GM19238 (cell line): ENCODE data around the gene GNAT3.

ENCODE experiments used
- DNase-seq: peaks from one replicate; pipeline ENCODE4 v3.0.0; 2011; ENCODE audit warnings: low spot score; ENCODE audit not compliant: insufficient read length

The GNAT3 gene

DNA sequence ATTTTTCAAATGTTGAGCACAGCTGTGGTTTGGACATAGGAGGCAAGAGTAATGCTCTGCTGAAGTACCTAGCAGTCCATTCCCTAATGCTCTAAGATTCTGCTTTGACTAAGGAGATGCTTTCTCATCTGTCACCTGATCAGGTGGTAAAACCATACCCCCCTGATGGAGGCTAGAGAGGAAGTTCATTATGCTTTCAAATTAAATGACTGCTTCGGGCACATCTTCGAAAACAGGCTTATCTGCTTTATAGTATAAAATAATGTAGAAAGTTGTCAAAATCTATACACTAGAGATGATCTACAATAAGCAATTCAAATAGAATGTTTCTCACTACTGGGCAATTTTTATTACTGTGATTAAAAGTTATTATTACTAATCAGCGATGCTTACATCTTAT lies at the start of gene GNAT3:
Gene GNAT3 (minus strand): TSS at position 101 of the 400 bp plus-strand sequence. CDS start 138 bp downstream, outside the sequence.
- DNase-seq = no peak

DNA sequence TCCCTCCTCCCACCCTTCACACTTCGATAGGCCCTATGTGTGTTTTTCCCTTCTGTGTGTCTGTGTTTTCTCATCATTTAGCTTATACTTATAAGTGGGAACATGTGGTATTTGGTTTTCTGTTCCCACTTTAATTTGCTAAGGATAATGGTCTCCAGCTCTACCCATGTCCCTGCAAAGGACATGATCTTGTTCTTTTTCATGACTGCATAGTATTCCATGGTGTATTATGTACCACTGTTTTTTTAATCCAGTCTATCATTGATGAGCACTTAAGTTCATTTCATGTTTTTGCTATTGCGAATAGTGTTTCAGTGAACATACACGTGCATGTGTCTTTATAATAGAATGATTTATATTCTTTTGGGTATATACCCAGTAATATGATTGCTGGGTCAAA lies 46.3 kb upstream of the GNAT3 start:
- no peak for DNase-seq

DNA sequence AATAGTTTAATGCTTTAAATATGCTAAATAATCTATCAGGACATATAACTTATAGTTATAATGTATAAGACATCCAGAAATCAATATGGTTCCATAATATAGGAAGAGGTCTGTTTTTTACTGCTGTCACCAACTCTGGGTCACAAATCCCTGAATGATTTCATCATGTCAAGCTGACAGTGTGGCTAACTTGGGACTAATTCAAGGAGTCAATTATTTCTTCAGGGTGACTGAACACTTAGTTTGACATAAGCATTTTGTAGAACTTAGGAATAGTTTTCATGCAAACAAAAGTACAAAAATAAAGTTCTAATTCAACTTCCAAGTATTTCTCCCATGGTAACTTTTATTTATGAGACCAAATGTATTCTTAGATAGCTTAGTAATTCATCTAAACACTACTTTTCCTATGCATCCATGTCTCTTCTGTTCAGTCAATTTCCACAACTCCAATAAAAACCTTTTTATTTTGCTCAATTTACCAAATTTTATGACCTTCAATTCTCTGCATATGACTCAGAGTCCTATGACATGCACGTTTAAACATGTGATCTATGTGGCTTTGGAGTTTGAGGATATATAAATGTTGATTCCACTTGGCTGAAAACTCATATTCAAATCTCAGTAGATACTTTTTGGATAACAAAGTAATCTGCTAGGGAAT lies 40.3 kb upstream of the GNAT3 start:
- no peak for DNase-seq

DNA sequence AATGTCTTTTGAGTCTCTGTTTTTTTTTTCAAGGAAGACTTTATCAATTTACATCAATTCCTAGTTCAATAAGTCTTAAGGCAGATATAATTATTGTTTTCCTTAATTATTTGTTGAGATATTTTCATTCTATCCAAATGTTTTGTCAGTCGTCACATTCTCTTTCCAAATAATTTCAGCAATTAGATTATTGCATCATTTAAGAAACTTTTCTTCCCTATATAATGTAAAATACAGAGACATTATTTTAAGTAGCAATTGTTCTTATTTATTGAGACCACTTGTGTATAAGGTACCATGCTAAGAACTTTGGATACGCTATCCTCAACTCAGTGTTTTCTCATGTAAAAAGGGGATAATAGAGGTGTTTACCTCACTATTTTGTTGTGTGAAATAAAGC lies 38.1 kb upstream of the GNAT3 start:
- DNase-seq = no peak

DNA sequence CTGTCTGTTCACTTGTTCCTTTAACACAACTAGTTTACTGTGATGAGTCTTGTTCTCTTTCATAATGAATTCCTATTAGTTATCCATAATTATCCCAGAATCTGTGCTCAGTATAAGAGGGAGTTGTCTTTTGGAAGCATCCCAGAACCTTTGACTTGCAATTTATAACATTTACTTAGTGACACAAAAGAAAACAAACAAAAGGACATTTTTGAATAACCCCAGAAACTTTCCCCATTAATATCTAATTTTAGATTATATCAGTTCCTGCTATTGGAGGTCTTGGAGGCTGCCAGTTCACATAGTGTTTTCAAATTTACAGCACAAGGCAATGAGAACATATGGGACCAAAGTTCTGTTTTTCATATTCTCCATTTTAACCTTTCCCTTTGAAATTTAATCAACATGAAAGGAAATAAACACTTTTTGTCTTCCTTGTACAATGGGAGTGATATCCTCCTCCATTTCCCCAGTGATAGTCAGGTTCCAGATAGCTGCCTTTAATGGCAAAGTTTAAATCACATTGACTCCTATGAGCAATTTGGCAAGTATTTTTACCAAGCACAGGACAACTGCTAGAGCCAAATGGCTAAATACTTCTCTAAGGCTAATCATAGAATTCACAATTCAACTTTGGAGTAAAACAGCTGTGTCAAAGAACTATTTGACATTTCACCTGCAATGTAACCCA lies 37.1 kb upstream of the GNAT3 start:
- no peak for DNase-seq

DNA sequence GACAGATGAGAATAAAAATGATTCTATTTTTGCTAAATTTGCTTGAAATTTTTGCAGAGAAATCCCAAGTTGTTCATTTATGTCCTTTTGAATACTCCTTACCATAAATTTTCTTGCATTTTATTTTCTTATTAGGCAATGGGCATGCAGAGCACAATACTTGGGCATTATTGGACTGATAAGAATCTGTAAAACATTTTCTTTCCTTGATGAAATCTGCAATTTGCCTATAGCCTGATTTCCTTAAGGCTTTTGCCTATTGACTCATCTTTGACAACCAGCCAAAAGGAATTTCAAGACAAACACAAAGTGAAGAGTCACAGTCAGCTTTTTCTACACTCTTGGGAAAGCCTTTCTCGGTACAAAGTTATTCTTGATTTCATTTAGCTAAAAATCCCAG lies 30.5 kb upstream of the GNAT3 start:
- no peak for DNase-seq

DNA sequence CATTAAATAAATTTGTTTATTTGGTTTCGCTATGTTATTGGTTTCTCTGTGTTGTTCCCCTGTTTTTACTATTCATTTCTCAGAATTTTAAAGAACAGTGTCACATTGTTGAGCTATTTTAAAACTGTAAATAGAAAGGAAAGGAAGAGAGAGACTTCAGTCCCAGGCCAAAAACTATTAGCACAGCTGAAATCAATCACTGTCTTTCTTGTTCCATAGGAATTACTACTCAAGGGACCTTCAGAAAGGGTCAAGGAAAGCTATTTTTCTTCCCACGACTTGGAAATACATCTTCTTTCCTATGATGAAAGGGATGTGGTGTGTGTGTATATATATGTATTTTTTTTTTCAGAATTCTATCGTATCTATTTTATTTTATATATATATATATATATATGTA lies 29.0 kb upstream of the GNAT3 start:
- no peak for DNase-seq

DNA sequence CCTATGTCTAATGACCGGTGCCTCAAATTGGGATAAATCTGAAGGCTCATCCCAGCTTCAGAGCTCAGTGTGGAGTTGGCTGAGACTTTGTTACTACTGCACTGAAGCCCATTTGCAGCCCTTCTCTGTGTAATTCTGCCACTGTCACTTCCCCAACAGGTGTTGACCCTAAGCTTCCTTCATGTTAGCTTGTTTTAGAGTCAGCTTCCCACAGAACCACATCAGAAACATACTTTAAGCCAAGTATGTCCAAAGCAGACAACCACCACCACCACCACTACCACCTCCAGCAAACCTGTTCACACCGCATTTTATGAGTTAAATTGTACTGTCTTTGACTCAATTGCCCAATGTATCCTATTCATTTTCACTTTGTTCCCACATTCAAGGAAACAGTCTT lies 25.2 kb upstream of the GNAT3 start:
- no peak for DNase-seq

DNA sequence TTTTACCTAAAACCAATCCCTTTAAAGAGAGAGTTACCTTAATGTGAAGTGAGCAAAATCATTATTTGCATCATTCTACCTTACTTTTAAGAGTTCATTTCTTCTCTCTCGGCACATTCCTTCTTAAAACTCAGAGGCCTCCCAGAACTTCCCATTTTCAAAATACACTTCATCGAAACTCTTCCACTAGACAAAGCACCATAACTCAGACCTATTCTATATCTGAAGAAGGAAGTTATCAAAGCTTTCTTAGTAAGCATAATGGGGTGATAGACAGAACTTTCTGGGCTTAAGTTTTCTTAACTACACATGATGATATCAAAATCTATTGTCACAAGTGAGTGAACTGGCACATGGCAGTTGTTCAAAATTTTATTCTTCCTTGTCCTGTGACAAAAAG lies 24.6 kb upstream of the GNAT3 start:
- DNase-seq = no peak

DNA sequence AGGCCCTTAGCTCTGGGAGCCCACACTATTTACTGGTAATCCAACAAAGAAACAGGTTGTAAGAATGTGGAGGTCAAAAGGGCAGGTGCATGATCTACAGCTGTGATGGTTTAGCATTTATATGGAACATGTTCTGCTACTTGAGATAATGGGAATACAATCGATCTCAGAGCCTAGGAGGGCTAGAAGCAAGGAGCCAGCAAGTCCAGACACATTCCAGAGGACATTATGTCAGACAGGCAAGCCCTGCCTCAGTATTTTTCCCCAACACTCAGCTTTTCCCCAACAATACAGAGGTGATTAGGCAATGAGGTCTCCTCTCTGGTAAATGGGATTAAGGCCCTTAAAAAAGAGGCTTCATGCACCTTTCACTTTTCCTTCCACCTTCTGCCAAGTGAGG lies 21.4 kb upstream of the GNAT3 start:
- no peak for DNase-seq

DNA sequence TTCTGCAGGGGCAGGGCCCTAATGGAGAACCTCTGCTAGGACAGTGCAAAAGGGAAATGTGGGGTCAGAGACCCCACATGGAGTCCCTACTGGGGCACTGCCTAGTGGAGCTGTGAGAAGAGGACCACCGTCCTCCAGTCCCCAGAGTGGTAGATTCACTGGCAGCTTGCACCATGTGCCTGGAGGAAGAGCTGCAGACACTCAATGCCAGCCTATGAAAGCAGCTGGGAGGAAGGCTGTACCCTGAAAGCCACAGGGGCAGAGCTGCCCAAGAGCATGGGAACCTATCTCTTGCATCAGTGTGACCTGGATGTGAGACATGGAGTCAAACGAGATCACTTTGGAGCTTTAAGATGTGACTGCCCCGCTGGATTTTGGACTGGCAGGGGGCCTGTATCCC lies 20.3 kb upstream of the GNAT3 start:
- no peak for DNase-seq

DNA sequence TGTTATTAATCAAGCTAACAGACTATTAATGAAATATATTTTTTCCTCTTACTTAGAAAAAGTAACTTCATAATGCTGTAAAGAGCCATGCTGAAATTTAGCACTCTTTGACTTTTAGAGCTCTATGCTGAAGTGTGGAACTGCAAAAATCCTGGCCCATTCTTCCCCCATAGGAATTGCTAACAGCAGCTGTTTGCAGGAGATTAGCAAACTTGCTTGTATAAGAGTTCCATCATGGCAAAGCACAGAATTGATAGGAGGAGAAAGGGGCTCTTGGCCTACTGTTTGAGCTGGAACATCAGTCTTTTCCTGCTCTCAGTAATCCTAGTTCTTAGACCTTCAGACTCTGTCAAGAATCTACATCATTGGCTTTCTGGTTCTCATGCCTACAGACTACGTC lies 18.3 kb upstream of the GNAT3 start:
- no peak for DNase-seq

DNA sequence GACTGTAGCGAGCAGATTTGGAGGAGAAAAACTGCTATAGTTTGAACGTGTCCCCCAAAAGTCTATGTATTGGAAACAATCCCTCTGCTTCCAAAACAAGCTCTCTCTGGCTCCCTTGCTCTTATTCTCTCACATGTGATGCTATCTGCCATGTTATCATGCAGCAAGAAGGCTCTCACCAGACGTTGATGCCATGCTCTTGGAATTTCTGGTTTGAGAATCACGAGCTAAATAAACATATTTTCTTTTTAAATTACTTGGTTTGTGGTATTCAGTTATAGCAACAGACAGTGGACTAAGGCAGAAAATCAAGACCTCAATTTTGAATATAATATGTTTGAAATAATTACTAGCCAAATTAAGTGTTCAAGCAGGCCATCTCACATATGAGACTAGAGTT lies 17.5 kb upstream of the GNAT3 start:
- DNase-seq = no peak

DNA sequence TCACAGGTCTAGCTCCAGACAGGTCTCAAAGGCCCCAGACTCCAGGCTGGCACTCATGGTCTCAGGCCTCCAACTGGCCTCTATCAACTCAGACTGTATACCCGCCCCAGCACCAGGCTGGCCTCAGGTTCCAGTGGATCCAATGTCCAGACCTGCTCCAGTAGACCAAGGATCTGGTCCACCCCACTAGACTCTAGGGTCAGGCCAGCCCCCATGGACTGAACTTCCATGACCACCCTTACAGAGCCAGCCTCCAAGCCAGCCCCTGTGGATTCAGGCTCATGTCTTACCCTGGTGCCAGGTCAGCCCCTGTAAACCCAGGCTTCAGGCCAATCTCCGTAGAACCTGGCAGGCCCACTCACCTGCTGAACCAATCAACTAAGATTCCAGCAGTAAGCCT lies 16.8 kb upstream of the GNAT3 start:
- no peak for DNase-seq

DNA sequence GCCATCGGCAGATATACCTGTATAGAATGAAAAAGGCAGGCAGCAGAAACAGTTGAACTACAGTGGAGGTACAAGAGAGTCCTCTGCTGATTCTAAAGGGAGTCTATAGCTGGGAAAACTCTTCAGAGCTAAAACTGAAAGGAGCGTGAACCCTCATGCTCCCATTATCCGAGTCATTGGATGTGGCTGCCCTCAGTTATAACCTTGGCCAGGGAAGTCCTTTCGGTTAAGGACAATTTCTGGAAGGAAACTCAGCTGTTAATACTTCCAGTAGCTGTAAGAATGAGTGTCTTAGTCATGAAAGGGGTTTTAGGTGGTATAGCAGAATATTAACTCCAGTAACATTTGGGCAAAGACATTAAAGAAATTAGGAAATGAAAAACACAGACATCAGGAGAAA lies 14.6 kb upstream of the GNAT3 start:
- no peak for DNase-seq

DNA sequence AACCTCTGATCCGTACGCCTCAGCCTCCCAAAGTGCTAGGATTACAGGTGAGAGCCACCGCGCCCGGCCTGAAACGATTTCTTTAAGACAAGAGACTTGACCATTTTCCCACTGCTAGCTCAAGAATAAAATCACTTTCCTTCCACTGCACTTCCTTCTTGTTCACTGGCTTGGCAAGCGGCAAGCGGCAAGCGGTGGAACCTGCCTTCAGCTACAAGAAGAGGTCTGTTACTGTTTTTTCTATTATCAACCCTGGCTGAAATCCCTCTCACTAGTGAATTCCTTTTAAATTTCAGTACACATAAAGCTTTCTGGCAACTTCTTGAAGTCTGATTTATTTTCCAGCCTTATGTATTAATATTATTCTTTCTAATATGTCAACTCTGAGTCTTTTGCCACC lies 12.8 kb upstream of the GNAT3 start:
- DNase-seq = no peak

DNA sequence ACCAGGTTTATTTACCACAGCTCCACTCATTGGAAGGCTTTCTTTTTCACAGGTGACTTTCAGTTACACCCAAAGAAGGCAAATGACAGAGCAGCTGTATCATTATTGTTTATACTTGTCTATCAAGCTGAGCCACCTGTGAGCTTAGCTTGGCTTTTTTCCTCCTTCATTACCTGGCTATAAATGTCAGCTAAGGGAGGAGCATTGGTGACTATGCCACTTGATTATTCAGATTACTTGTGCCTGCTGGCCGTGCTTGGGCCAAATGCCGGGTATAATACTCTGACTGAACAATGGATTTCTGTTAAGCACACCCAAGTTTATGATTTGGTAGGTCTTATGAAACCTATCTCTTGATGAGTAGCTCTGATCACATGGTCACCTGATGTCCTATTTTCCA lies 9.9 kb upstream of the GNAT3 start:
- DNase-seq = no peak

DNA sequence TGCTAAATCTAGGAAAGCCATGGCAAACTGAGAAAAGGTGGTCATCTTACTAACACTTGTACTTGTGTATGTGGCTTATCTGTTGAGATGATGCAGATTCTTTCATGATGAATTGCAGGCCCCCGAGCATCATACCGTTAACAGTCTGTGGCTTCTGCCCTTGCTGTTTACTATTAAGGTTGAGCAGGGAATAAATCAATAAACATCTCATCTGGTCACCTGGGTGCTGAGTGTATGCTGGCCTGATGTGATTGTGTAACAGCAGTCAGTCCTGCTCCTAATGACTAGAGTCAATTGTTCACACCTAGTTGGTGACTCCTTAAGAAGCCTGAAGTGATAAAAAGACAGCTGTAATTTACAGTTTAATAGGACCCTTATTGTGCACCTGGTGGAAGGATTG lies 8.3 kb upstream of the GNAT3 start:
- DNase-seq = no peak

DNA sequence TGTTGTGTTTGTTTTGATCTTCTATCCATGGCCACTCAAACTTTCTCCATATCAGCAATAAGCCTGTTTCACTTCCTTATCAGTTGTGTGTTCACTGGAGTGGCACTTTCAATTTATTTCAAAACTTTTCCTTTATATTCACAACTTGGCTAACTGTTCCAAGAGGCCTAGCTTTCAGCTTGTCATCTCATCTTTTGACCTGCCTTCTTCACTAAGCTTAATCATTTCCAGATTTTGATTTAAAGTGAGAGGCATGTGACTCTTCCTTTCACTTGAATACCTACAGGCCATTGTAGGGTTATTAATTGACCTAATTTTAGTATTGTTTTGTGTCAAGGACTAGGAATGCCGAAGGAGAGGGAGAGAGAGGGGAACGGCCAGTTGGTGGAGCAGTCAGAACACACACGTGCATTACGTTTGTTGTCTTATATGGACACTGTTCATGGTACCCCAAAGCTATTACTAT lies 5.5 kb upstream of the GNAT3 start:
- DNase-seq = no peak

DNA sequence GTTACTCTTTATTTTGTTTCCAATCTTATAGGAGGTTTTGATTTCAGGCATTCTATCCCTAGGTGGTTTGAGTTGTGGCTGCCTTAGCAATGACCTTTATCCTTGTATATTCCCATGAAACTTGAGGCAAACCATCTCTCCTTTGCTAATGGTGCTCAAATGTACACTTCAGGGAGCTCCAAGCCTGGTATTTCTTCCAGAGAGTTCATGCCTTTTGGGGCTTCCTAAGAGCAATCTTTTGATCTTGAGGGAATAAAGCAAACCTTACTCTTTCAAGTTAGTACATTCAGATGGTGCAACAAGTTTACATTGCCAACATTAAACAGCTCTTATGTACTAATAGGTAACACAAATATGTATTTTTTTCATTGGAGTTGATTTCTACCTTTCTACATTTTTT lies 3.4 kb upstream of the GNAT3 start:
- DNase-seq = no peak

DNA sequence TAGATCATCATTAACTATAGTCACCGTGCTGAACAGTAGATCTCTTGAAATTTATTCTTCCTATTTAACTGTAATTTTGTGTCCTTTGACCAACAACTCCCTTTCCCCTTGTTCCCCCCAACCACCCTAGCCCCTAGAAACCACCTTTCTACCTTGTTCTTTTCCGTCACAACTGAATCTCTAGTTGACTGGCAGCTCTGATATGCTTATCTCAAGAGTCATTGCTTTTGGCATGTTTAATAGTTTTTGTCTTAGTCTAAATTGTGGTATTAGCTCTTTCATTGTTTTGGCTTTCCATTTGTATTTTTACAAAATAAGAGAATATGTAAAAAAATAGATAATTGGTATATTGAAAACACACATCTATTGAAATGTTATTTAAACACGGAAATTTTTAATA lies 1.8 kb downstream of the GNAT3 start:
- DNase-seq = no peak

DNA sequence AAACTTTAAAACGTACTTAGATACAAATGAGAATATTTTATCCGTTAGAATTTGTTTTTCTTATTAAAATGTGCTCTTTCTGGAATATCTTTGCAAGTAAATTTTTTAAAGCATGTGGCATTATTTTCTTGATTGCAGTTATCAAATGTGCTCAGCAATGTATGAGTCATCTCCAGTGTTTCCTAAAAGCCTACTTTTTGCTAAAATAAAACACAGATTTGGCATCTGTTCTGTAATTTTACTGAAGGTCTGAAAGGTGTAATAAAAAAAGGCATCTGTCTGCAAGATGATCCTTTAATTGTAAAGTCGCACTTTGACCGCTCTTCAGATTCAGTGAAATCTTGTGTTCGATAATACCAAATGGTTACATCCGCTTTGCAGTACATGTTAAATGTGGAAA lies 3.4 kb downstream of the GNAT3 start:
- no peak for DNase-seq

DNA sequence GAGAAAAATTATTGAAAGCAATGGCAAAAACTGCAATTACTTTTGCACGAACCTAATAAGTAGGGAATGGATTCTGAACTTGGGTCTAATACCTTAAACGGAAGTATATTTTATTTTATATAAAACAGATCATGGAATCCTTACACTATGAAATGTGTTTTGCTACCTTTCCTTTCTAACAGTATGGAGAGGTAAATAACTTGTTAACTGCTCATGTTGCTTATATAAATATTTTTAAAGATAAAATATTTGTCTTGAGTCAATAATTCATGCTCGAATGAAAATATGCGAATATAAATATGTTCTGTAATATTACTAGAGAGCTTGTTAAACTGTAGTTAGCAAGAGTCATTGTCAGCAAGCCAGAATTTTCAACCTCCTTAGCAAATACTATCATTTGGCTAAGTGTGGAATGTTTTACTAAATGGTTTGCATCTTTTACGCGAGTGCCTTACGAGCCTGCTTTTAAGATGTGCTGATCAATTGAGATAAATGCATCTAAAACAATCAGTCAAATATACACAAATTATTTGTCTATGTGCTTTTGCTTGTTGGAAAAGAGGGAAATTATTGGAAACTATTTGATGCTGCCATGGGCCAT lies 5.9 kb downstream of the GNAT3 start:
- no peak for DNase-seq
